ENCODE results near the gene DUSP7. TPM values are rescaled to one million over a fixed set of nuclear protein-coding genes. Genes with fewer than 3 reads are reported as not detected.
A peak's percentile ranks its signal among the peaks of the same experiment; 100 is the strongest.

Gene DUSP7
- total and polyA plus RNA-seq, 2 donors (not counting 3 experiments of a cell fraction or from before 2014, with no cell fraction given): 29.2 to 37.7 TPM

DNA sequence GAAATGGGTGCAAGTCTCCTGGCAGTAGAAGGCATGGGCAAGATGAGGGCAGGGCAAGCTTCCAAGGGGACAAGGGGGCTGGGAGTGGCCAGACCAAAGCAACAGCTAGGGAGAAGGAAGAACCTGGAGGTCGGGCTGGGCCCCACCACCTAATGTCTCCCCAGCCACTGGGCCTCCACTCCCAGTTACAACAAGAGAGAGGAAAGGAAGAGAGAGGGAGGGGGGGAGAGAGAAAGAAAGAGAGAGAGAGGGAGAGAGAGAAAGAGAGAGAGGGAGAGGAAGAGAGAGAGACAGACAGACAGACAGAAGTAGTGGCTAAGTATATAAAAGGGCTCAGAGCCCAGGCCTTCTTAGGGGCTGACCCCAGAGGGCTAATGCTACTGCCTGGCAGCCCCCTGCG is 6.9 kb downstream of the DUSP7 start:
- peaks cover 0 to 16% of the 10 kb centered on the region in 2 experiments for H3K36me3 ChIP-seq (ENCODE audit: control insufficient read depth in 2 of 2, extremely low read depth in 1 of 2, insufficient read depth in 2 of 2, low read length in 2 of 2)
- peaks cover 58% of the 10 kb centered on the region for H3K4me1 ChIP-seq (ENCODE audit: control insufficient read depth, extremely low read depth, insufficient read depth, low read length)
- H4K20me1 ChIP-seq (replicated peaks; ENCODE audit: control insufficient read depth, extremely low read depth, insufficient read depth, low read length): no peaks in the 10 kb centered on the region
- CTCF ChIA-PET: interaction anchor here (9.3 kb wide), 1 partner anchor 45 kb away, joined by 260 read pairs; no protein-coding TSS in a partner anchor
- H3K27ac ChIP-seq (ENCODE audit: insufficient read depth, low read depth, low read length): no peak overlapping the region
- no peak for FAIRE-seq
- H3K27me3 ChIP-seq (ENCODE audit: control insufficient read depth in 2 of 2, insufficient read depth in 2 of 2, low read length in 2 of 2): no peaks in the 10 kb centered on the region
- DNase-seq (ENCODE audit: low read depth, low spot score): no peak
- H2AFZ ChIP-seq (ENCODE audit: low read depth, low read length): no peak overlapping the region
- intact Hi-C loops (cut with micrococcal nuclease): no loop called here
- peaks cover 24% of the 10 kb centered on the region for H3K79me2 ChIP-seq (ENCODE audit: control insufficient read depth, insufficient read depth, low read length)
- no peak overlapping the region for H3K4me2 ChIP-seq (ENCODE audit: insufficient read depth, low read length)
- BruUV-seq (replicated peaks): no TSS peak
- TF ChIP-seq GATA2 (IDR thresholded peaks at IDR 0.05; ENCODE audit: insufficient read depth, insufficient read length, low read depth, low read length) (no peak), EZH2 (IDR thresholded peaks at IDR 0.05; ENCODE audit: borderline replicate concordance, low read depth, low read length, severe bottlenecking) (no peak)
- H3K9ac ChIP-seq (replicated peaks; ENCODE audit: extremely low read depth, insufficient read depth, low read length): no peak overlapping the region
- POLR2A ChIA-PET: no interaction called here
- no peaks in the 10 kb centered on the region for H3K9me3 ChIP-seq (replicated peaks; ENCODE audit: control insufficient read depth, insufficient read depth, low read length)
- dilution Hi-C loops (cut with MboI; ENCODE audit: extremely low pct_ligation_motif_present, low sequenced_read_pairs): no loop called here
- H3K9me1 ChIP-seq (replicated peaks; ENCODE audit: control insufficient read depth, extremely low read depth, insufficient read depth, low read length): no peaks in the 10 kb centered on the region
- H3K4me3 ChIP-seq (replicated peaks in 1 of 3; ENCODE audit: insufficient read depth in 1 of 3, low read depth in 1 of 3, low read length in 3 of 3): no peak overlapping the region

DNA sequence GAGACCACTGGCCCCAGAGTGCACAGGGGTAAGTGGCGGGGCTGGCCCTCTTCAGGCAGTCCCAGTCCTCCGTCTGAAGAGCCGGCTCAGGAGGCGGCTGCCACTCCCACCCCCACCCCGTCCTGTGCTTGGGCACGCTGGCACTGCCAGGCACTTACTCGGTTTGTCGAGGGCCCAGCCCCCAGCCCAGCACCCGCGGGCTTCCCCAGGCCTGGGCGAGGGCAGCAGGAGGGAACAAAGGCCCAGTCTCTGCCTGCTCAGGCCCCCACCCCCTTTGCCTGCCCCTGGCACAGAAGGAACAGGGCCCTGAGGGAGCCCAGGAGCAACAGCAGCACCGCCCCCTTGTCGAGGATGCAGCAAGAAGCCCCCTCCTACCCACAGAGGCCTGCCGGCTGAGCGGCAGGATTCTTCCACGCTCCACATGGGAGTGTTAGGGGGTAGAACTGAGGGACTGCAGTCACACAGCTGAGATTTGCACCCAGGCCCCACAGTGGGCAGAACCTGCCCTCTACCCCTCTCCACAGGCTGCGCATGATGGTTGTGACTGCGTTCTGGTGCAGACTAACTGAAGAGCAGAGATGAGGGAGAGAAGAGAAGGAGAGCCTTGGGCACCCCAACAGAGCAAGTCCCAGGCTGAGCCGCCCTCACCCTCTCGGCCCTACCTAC is 8.9 kb downstream of the DUSP7 start:
- peak overlapping the region; percentile 86 for H3K27ac ChIP-seq (ENCODE audit: insufficient read depth, low read depth, low read length)
- intact Hi-C loops (cut with micrococcal nuclease): loop anchor here (2.0 kb wide), 2 partner anchors 41 to 169 kb away; no protein-coding TSS in a partner anchor

More for the DNA sequence above, 8.9 kb downstream of the DUSP7 start:
- dilution Hi-C loops (cut with MboI; ENCODE audit: extremely low pct_ligation_motif_present, low sequenced_read_pairs): no loop called here
- H3K4me3 ChIP-seq (replicated peaks in 1 of 3; ENCODE audit: insufficient read depth in 1 of 3, low read depth in 1 of 3, low read length in 3 of 3): no peak overlapping the region
- H3K4me2 ChIP-seq (ENCODE audit: insufficient read depth, low read length): peak overlapping the region; percentile 5
- BruUV-seq (replicated peaks): no TSS peak
- H2AFZ ChIP-seq (ENCODE audit: low read depth, low read length): no peak overlapping the region
- H3K9me1 ChIP-seq (replicated peaks; ENCODE audit: control insufficient read depth, extremely low read depth, insufficient read depth, low read length): no peaks in the 10 kb centered on the region
- CTCF ChIA-PET: interaction anchor here (1.0 to 1.6 kb wide), 12 partner anchors 13 to 52 kb away, joined by 3 to 6 read pairs (median 3); partner anchors contain the start of gene RPL29
- peaks cover 38% of the 10 kb centered on the region for H3K4me1 ChIP-seq (ENCODE audit: control insufficient read depth, extremely low read depth, insufficient read depth, low read length)
- TF ChIP-seq GATA2 (IDR thresholded peaks at IDR 0.05; ENCODE audit: insufficient read depth, insufficient read length, low read depth, low read length): no peak
- peak; percentile 27 for TF ChIP-seq POLR2A (IDR thresholded peaks at IDR 0.05; ENCODE audit: low read depth, low read length)
- H3K36me3 ChIP-seq (ENCODE audit: control insufficient read depth in 2 of 2, extremely low read depth in 1 of 2, insufficient read depth in 2 of 2, low read length in 2 of 2): peaks cover 0 to 16% of the 10 kb centered on the region in 2 experiments
- peak overlapping the region; percentile 74 for H3K9ac ChIP-seq (replicated peaks; ENCODE audit: extremely low read depth, insufficient read depth, low read length)
- DNase-seq (ENCODE audit: low read depth, low spot score) (peak; percentile 33), FAIRE-seq (no peak)
- H3K9me3 ChIP-seq (replicated peaks; ENCODE audit: control insufficient read depth, insufficient read depth, low read length): no peaks in the 10 kb centered on the region
- POLR2A ChIA-PET: interaction anchor here (1.0 to 1.4 kb wide), 4 partner anchors 8 to 107 kb away, joined by 3 to 8 read pairs (median 4); partner anchors contain the start of gene DUSP7
- H4K20me1 ChIP-seq (replicated peaks; ENCODE audit: control insufficient read depth, extremely low read depth, insufficient read depth, low read length): no peaks in the 10 kb centered on the region
- H3K79me2 ChIP-seq (ENCODE audit: control insufficient read depth, insufficient read depth, low read length): peaks cover 17% of the 10 kb centered on the region
- no peaks in the 10 kb centered on the region for H3K27me3 ChIP-seq (ENCODE audit: control insufficient read depth in 2 of 2, insufficient read depth in 2 of 2, low read length in 2 of 2)
